Upper lobe of right lung (tissue), 1 donor: ENCODE data around the gene TESK1. TPM values are rescaled to one million over a fixed set of nuclear protein-coding genes. Genes with fewer than 3 reads are reported as not detected.

Source experiments
- ATAC-seq: fragments of 200-7000 bp; cut with Tn5 transposase; one replicate; pipeline ENCODE4 v1.9.1; 2020; ENCODE audit warnings: mild to moderate bottlenecking, moderate library complexity
- DNase-seq: peaks from one replicate; pipeline ENCODE4 v3.0.0-alpha.2; 2020
- H3K27ac ChIP-seq: fragments of 200-600 bp; one replicate; pipeline ENCODE4 v1.8.0; 2022
- H3K27me3 ChIP-seq: fragments of 200-600 bp; one replicate; pipeline ENCODE4 v1.8.0; 2022; ENCODE audit warnings: mild to moderate bottlenecking
- H3K36me3 ChIP-seq: fragments of 200-600 bp; one replicate; pipeline ENCODE4 v1.8.0; 2022
- H3K4me1 ChIP-seq: fragments of 200-600 bp; one replicate; pipeline ENCODE4 v1.8.0; 2022
- H3K4me3 ChIP-seq: fragments of 200-600 bp; one replicate; pipeline ENCODE4 v1.8.0; 2022; ENCODE audit warnings: mild to moderate bottlenecking
- H3K9me3 ChIP-seq: fragments of 200-600 bp; one replicate; pipeline ENCODE4 v1.8.0; 2022
- intact Hi-C: fragments of 100-400 bp; cut with DNase I; formaldehyde crosslinking; loops from one replicate; pipeline ENCODE4 v1.11.0; 2022
- long read RNA-seq: library from polyadenylated mRNA; unstranded; transcript quantifications from one replicate; pipeline ENCODE4 v2.0.0, GENCODE V29; 2021
- total RNA-seq: library from RNA; stranded (reverse); fragmentation: NEBNext Ultra II Directional; extraction: Animal tissue kit (Norgen Biotek cat#: 25700); gene quantifications from one replicate; pipeline ENCODE4 v1.2.1, GENCODE V29; 2021
- TF ChIP-seq, protein P1 (sequence below): fragments of 200-600 bp; IDR thresholded peaks from one replicate; pipeline ENCODE4 v1.8.0; 2022; ENCODE audit warnings: antibody characterized with exemption
- donor health status: DM: no; HTN: yes; CAD: no; lungs with severe emphysema.

The TESK1 gene, protein sequence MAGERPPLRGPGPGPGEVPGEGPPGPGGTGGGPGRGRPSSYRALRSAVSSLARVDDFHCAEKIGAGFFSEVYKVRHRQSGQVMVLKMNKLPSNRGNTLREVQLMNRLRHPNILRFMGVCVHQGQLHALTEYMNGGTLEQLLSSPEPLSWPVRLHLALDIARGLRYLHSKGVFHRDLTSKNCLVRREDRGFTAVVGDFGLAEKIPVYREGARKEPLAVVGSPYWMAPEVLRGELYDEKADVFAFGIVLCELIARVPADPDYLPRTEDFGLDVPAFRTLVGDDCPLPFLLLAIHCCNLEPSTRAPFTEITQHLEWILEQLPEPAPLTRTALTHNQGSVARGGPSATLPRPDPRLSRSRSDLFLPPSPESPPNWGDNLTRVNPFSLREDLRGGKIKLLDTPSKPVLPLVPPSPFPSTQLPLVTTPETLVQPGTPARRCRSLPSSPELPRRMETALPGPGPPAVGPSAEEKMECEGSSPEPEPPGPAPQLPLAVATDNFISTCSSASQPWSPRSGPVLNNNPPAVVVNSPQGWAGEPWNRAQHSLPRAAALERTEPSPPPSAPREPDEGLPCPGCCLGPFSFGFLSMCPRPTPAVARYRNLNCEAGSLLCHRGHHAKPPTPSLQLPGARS
- total RNA-seq = 43.9 TPM
- long read RNA-seq, transcript TESK1-201 (10 exons, 2,421 nt) = major isoform, 29 of 49 reads
- long read RNA-seq, partial matches to known transcripts = 16 of 49 reads
- long read RNA-seq, other reads (novel, unspliced or antisense) = 4 of 49 reads

DNA sequence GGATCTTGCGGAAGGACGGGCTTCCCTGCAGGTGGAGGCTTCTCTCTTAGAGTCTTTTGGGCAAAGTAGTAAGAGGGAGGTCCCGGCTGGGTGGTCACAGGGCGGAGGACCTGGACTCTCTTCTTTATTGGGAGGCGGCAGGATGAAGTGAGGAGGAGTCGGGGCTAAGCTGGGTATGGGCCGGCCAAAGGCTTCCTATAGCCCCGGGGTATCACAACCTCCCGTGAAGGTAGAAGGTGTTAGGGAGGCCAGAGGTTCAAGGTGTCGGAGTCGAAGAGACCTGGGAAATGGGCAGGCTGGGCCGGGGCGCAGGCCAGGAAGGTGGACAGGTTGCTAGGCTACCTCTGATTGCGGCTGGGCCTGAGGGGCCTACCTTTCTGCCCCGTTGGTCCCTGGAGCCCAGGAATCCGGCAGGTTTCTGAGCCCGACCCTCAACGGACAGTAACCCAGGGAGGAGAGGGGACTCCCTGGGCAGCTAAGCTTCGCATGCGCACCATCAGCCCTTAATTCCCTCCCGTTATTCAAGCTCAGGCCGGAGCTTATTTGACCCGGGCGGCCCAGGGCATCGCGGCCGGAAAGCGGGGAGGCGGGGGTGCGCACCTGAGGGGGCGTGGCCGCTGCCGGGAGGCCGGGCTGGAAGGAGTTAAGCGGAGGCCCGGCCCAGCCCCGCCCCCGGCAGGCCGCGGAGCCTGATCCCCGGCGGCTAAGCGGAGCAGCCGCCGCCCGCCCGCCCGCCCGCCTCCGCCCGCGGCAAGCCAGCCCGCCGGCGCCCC, at the start of gene TESK1:
Gene TESK1 (plus strand): TSS at position 685 of the 773 bp plus-strand sequence. CDS start 358 bp downstream, outside the sequence.
- TF ChIP-seq, protein P1, sequence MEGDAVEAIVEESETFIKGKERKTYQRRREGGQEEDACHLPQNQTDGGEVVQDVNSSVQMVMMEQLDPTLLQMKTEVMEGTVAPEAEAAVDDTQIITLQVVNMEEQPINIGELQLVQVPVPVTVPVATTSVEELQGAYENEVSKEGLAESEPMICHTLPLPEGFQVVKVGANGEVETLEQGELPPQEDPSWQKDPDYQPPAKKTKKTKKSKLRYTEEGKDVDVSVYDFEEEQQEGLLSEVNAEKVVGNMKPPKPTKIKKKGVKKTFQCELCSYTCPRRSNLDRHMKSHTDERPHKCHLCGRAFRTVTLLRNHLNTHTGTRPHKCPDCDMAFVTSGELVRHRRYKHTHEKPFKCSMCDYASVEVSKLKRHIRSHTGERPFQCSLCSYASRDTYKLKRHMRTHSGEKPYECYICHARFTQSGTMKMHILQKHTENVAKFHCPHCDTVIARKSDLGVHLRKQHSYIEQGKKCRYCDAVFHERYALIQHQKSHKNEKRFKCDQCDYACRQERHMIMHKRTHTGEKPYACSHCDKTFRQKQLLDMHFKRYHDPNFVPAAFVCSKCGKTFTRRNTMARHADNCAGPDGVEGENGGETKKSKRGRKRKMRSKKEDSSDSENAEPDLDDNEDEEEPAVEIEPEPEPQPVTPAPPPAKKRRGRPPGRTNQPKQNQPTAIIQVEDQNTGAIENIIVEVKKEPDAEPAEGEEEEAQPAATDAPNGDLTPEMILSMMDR = no peak
- peak within 1 kb of the TSS; percentile 86 for H3K27ac ChIP-seq
- DNase-seq (peak; percentile 92), ATAC-seq (peak; percentile 67)
- H3K4me1 ChIP-seq = peaks cover 28% of the 10 kb centered on the region
- no peaks in the 10 kb centered on the region for H3K9me3 ChIP-seq
- H3K36me3 ChIP-seq = peaks cover 24% of the 10 kb centered on the region
- H3K27me3 ChIP-seq = no peaks in the 10 kb centered on the region
- intact Hi-C loops = no loop called here
- peak within 1 kb of the TSS; percentile 74 for H3K4me3 ChIP-seq

DNA sequence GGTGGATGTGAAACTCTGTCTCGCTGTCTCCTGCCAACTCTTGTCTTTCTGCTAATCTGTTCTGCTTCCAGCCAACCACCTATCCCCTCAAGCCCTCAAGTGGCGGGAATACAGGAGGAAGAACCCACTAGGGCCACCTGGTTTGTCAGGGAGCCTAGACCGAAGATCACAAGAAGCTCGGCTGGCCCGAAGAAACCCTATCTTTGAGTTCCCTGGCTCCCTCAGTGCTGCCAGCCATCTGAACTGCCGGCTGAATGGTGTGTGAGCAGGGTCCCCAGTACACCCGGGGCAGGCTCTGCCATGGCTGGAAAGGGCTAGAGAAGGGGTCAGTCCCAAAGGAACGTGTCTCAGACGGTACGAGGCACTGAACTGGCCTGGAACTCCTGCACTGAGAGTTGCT, 49.2 kb upstream of the TESK1 start:
- no peak overlapping the region for H3K27ac ChIP-seq

GRCh38 chr9:35556776-35557175, 48.3 kb upstream of the TESK1 start:
- DNase-seq (no peak), ATAC-seq (no peak)
- no peak overlapping the region for H3K4me3 ChIP-seq
- H3K36me3 ChIP-seq = peaks cover 65% of the 10 kb centered on the region
- peaks cover 11% of the 10 kb centered on the region for H3K4me1 ChIP-seq
- H3K27ac ChIP-seq = no peak overlapping the region
- H3K27me3 ChIP-seq = no peaks in the 10 kb centered on the region
- intact Hi-C loops = no loop called here
- no peaks in the 10 kb centered on the region for H3K9me3 ChIP-seq
- TF ChIP-seq, protein P1 = no peak

More for the DNA sequence above, 49.2 kb upstream of the TESK1 start:
- peaks cover 60% of the 10 kb centered on the region for H3K36me3 ChIP-seq
- no peaks in the 10 kb centered on the region for H3K27me3 ChIP-seq
- intact Hi-C loops = no loop called here
- H3K9me3 ChIP-seq = no peaks in the 10 kb centered on the region
- H3K4me1 ChIP-seq = peaks cover 11% of the 10 kb centered on the region
- no peak for DNase-seq
- no peak for ATAC-seq
- TF ChIP-seq, protein P1 = no peak
- no peak overlapping the region for H3K4me3 ChIP-seq

GRCh38 chr9:35557320-35557719, 47.7 kb upstream of the TESK1 start:
- Histone ChIP-seq H3K4me3 (no peak overlapping the region), H3K27ac (no peak overlapping the region), H3K9me3 (no peaks in the 10 kb centered on the region), H3K4me1 (peaks cover 11% of the 10 kb centered on the region), H3K36me3 (peaks cover 65% of the 10 kb centered on the region), H3K27me3 (no peaks in the 10 kb centered on the region)
- ATAC-seq (no peak), DNase-seq (no peak)
- intact Hi-C loops = no loop called here
- TF ChIP-seq, protein P1 = no peak

GRCh38 chr9:35558185-35558584, 46.9 kb upstream of the TESK1 start:
- no peak overlapping the region for H3K4me3 ChIP-seq
- H3K9me3 ChIP-seq = no peaks in the 10 kb centered on the region
- no peak overlapping the region for H3K27ac ChIP-seq
- DNase-seq (no peak), ATAC-seq (no peak)
- TF ChIP-seq, protein P1 = no peak
- H3K27me3 ChIP-seq = no peaks in the 10 kb centered on the region
- peaks cover 7% of the 10 kb centered on the region for H3K4me1 ChIP-seq
- peaks cover 65% of the 10 kb centered on the region for H3K36me3 ChIP-seq
- intact Hi-C loops = no loop called here
